MCF 10A (cell line): Measurements from ENCODE around the gene SLC4A1. TPM values are rescaled to one million over a fixed set of nuclear protein-coding genes. Genes with fewer than 3 reads are reported as not detected.

ENCODE experiments used
- Bru-seq: library from RNA; stranded (reverse); fragments of 400-500 nt; gene quantifications from one replicate; lab custom pipeline; 2021; lab: Mats Ljungman, UMichigan
- BruChase-seq, 2 experiments: library from RNA; stranded (reverse); fragments of 400-500 nt; gene quantifications; one replicate each; lab custom pipeline; 2021; lab: Mats Ljungman, UMichigan
- BruUV-seq: library from RNA; stranded (reverse); fragments of 400-500 nt; replicated peaks from 2 replicates; lab custom pipeline; 2021; lab: Mats Ljungman, UMichigan
- CTCF ChIA-PET: fragments of 300-600 bp; sonication (Branson Sonifier 250); formaldehyde crosslinking; extraction: SDS; loops from one replicate; lab custom pipeline; 2021; ENCODE audit warnings: antibody characterized with exemption, inconsistent platforms; lab: Yijun Ruan, JAX
- POLR2A ChIA-PET: fragments of 300-600, 350-650 bp; sonication (Branson Sonifier 250); formaldehyde crosslinking; extraction: SDS; loops from one replicate; lab custom pipeline; 2020; ENCODE audit warnings: antibody characterized with exemption, inconsistent platforms; lab: Yijun Ruan, JAX
- DNase-seq: peaks from one replicate; pipeline ENCODE4 v3.0.0-alpha.2; 2018; ENCODE audit not compliant: unreplicated experiment
- H3K27ac Mint-ChIP-seq: one replicate; pipeline ENCODE4 v1.8.0; 2022; ENCODE audit warnings: mild to moderate bottlenecking, low read depth, mixed read lengths; ENCODE audit not compliant: unreplicated experiment
- H3K27me3 Mint-ChIP-seq: one replicate; pipeline ENCODE4 v1.8.0; 2022; ENCODE audit warnings: mixed read lengths; ENCODE audit not compliant: insufficient read depth, unreplicated experiment
- H3K36me3 Mint-ChIP-seq: one replicate; pipeline ENCODE4 v1.8.0; 2022; ENCODE audit warnings: mild to moderate bottlenecking, moderate library complexity, mixed read lengths; ENCODE audit not compliant: insufficient read depth, unreplicated experiment
- H3K4me1 Mint-ChIP-seq: one replicate; pipeline ENCODE4 v1.8.0; 2022; ENCODE audit warnings: mixed read lengths; ENCODE audit not compliant: insufficient read depth, unreplicated experiment
- H3K4me3 Mint-ChIP-seq: one replicate; pipeline ENCODE4 v1.8.0; 2022; ENCODE audit warnings: mild to moderate bottlenecking, moderate library complexity, mixed read lengths; ENCODE audit not compliant: unreplicated experiment
- H3K9me3 Mint-ChIP-seq: one replicate; pipeline ENCODE4 v1.8.0; 2022; ENCODE audit warnings: mixed read lengths; ENCODE audit not compliant: unreplicated experiment
- intact Hi-C: fragments of 100-400 bp; cut with micrococcal nuclease; formaldehyde crosslinking; loops from 2 replicates; pipeline ENCODE4 v1.14.1; 2022
- long read RNA-seq: library from polyadenylated mRNA; stranded (forward); transcript quantifications from one replicate; pipeline ENCODE4 v2.0.0, GENCODE V29; 2022
- total RNA-seq: library from RNA; stranded (reverse); gene quantifications from 2 replicates; pipeline ENCODE4 v1.2.3, GENCODE V29; 2022
- TF ChIP-seq, protein P1 (sequence below): fragments of 200-600 bp; IDR thresholded peaks from one replicate; pipeline ENCODE4 v1.8.0; 2022; ENCODE audit warnings: antibody characterized with exemption, mild to moderate bottlenecking; ENCODE audit not compliant: unreplicated experiment

SLC4A1 gene
- total RNA-seq, result not detected in 2 replicates
- Bru-seq, nascent RNA, result not detected
- percentile 28 among the genes with signal in this experiment for BruChase-seq, experiment 1, labeled RNA remaining after a 6-hour chase
- not detected for BruChase-seq, experiment 2, labeled RNA remaining after a 2-hour chase
- long read RNA-seq, result 0 reads

- intact Hi-C loops, result no loop called here
- ChIA-PET CTCF (no interaction called here), POLR2A (no interaction called here)
- peaks cover 3% of the 10 kb centered on the region for H3K36me3 Mint-ChIP-seq
- H3K4me1 Mint-ChIP-seq, result peaks cover 9% of the 10 kb centered on the region
- H3K9me3 Mint-ChIP-seq, result no peaks in the 10 kb centered on the region
- H3K27ac Mint-ChIP-seq, result no peak within 1 kb of the TSS
- TF ChIP-seq, protein P1, sequence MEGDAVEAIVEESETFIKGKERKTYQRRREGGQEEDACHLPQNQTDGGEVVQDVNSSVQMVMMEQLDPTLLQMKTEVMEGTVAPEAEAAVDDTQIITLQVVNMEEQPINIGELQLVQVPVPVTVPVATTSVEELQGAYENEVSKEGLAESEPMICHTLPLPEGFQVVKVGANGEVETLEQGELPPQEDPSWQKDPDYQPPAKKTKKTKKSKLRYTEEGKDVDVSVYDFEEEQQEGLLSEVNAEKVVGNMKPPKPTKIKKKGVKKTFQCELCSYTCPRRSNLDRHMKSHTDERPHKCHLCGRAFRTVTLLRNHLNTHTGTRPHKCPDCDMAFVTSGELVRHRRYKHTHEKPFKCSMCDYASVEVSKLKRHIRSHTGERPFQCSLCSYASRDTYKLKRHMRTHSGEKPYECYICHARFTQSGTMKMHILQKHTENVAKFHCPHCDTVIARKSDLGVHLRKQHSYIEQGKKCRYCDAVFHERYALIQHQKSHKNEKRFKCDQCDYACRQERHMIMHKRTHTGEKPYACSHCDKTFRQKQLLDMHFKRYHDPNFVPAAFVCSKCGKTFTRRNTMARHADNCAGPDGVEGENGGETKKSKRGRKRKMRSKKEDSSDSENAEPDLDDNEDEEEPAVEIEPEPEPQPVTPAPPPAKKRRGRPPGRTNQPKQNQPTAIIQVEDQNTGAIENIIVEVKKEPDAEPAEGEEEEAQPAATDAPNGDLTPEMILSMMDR, result no peak
- no TSS peak for BruUV-seq
- H3K4me3 Mint-ChIP-seq, result no peak within 1 kb of the TSS
- DNase-seq, result no peak
- H3K27me3 Mint-ChIP-seq, result peaks cover 10% of the 10 kb centered on the region
Measured at GRCh38 chr17:44267818-44268490, at the start of gene SLC4A1. TSS of gene SLC4A1 (minus strand) at chr17:44268135. CDS start at chr17:44262866, 5,269 bp downstream.

DNA sequence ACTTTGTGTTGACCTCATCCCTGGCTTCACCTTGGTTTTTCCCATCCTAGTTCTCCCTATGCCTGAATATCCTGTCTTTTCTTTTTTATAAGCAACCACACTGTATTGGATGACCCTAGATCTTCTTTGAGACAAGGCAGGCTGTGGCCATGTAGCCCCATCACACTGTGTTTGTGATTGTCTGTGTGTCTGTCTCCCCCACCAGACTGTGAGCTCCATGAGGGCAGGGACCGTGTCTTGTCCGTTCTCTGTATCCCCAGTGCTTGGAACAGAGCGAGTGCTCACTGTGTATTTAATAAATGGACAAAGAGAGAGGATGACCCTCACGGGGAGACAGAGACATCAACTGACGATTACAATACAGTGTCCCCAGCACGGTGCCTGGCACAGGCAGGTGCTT lies 49.6 kb upstream of the SLC4A1 start:
- intact Hi-C loops, result no loop called here
- peaks cover 9% of the 10 kb centered on the region for H3K4me1 Mint-ChIP-seq
- TF ChIP-seq, protein P1, result no peak
- H3K36me3 Mint-ChIP-seq, result peaks cover 17% of the 10 kb centered on the region
- H3K27me3 Mint-ChIP-seq, result peaks cover 12% of the 10 kb centered on the region
- POLR2A ChIA-PET, result interaction anchor here (0.5 to 3.1 kb wide), 2 partner anchors 8 to 96 kb away, joined by 6 to 15 read pairs; no protein-coding TSS in a partner anchor
- H3K9me3 Mint-ChIP-seq, result no peaks in the 10 kb centered on the region
- BruUV-seq, result no TSS peak
- CTCF ChIA-PET, result no interaction called here
- H3K27ac Mint-ChIP-seq, result no peak overlapping the region
- DNase-seq, result no peak
- H3K4me3 Mint-ChIP-seq, result no peak overlapping the region

GRCh38 chr17:44315760-44316731 lies 48.1 kb upstream of the SLC4A1 start:
- TF ChIP-seq, protein P1, result no peak
- ChIA-PET POLR2A (interaction anchor here (0.7 to 1.1 kb wide), 3 partner anchors 8 to 117 kb away, joined by 3 to 5 read pairs (median 3); partner anchors contain the start of gene SLC25A39), CTCF (interaction anchor here (0.6 to 2.2 kb wide), 2 partner anchors 15 to 99 kb away, joined by 4 to 10 read pairs; no protein-coding TSS in a partner anchor)
- no peak for DNase-seq
- Mint-ChIP-seq H3K27ac (no peak overlapping the region), H3K27me3 (peaks cover 12% of the 10 kb centered on the region), H3K4me3 (peak overlapping the region; percentile 64), H3K4me1 (peaks cover 9% of the 10 kb centered on the region), H3K36me3 (peaks cover 17% of the 10 kb centered on the region), H3K9me3 (no peaks in the 10 kb centered on the region)
- no TSS peak for BruUV-seq
- intact Hi-C loops, result no loop called here
